GM18861 (cell line): ENCODE results near the gene ZNF785.

Experiments used
- ATAC-seq: cut with Tn5 transposase; IDR thresholded peaks from one replicate; pipeline ENCODE4 v1.9.1; 2021; ENCODE audit not compliant: unreplicated experiment

Gene ZNF785

DNA sequence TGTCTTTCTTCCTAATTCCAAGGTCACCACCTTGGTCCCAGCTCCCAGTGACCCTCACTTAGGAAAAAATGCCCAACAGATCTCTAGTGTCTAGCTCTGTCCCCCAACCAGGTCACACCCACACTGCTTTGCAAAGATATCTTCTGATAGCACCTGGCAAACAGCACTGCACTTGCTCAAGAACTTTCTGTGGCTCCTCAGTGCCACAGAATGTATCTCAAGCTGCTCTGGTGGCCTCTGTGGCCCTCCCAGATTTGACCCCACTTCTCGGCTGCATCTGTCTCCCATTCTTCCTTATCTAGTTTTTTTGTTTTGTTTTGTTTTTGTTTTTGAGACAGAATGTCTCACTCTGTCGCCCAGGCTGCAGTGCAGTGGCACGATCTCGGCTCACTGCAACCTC lies 19.0 kb downstream of the ZNF785 start:
- ATAC-seq: no peak

- ATAC-seq: no peak
Measured at GRCh38 chr16:30565984-30566383, 19.5 kb downstream of the ZNF785 start.

- no peak for ATAC-seq
Measured at GRCh38 chr16:30565526-30565925, 20.0 kb downstream of the ZNF785 start.

GRCh38 chr16:30562021-30562420 lies 23.5 kb downstream of the ZNF785 start:
- no peak for ATAC-seq

- no peak for ATAC-seq
Measured at GRCh38 chr16:30561089-30561816, 24.2 kb downstream of the ZNF785 start.

DNA sequence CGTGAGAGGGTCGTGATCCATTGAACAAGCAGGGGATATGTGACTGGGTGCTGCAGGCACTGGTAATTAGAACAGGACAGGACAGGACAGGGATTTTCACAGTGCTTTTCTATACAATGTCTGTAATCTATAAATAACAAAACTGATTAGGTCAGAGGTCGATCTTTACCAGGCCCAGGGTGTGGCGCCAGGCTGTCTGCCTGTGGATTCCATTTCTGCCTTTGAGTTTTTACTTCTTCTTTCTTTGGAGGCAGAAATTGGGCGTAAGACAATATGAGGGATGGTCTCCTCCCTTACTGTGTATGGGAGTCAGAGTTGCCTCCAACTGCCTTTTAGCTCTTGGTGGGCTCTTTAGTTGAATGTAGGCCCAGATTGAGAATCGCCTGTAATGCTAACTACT lies 25.8 kb downstream of the ZNF785 start:
- no peak for ATAC-seq

GRCh38 chr16:30558789-30559377 lies 26.6 kb downstream of the ZNF785 start:
- no peak for ATAC-seq

- peak; percentile 78 for ATAC-seq
Measured at GRCh38 chr16:30557957-30558788, 27.3 kb downstream of the ZNF785 start, which contains the start of gene ZNF764. ZNF764 (minus strand) TSS chr16:30558374; CDS start chr16:30558182, 192 bp downstream.

DNA sequence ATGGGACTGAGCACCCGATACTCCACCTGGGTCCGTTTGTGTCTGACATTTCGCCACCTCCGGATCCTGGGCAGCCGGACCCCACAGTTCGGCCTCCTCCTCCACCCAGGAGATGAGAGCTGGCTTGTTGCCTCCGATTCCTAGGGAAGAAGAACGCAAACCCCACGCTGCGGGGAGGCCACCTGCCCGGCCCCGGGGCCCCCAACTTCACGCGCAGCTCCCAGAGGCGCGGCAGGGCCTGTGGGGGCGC lies 27.9 kb downstream of the ZNF785 start:
- peak; percentile 3 for ATAC-seq

GRCh38 chr16:30556125-30556473 lies 29.4 kb downstream of the ZNF785 start:
- ATAC-seq: no peak

- no peak for ATAC-seq
Measured at GRCh38 chr16:30555315-30556124, 30.0 kb downstream of the ZNF785 start.

- ATAC-seq: no peak
Measured at GRCh38 chr16:30554557-30555314, 30.8 kb downstream of the ZNF785 start.

GRCh38 chr16:30553393-30553899 lies 32.1 kb downstream of the ZNF785 start:
- ATAC-seq: no peak

DNA sequence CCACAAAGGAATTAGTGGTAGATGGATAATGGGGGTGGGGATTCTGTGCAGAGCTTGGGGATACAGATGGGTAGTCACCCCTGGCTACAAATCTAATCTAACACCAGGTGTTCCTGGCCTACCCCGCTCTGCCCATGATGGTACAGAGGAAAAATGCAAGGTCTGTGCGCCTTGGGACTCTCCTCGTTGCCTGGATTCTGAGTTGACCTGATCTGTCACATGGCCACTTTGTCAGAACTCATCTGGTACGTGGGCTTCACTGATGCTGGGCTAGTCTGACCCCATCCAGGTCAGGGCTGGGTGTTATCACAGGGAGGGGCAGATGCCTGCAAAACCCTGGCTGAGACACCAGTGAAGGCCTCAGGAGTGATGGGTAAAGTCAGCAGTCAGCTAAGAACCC lies 32.5 kb downstream of the ZNF785 start:
- no peak for ATAC-seq

GRCh38 chr16:30551781-30552180 lies 33.7 kb downstream of the ZNF785 start:
- ATAC-seq: no peak

DNA sequence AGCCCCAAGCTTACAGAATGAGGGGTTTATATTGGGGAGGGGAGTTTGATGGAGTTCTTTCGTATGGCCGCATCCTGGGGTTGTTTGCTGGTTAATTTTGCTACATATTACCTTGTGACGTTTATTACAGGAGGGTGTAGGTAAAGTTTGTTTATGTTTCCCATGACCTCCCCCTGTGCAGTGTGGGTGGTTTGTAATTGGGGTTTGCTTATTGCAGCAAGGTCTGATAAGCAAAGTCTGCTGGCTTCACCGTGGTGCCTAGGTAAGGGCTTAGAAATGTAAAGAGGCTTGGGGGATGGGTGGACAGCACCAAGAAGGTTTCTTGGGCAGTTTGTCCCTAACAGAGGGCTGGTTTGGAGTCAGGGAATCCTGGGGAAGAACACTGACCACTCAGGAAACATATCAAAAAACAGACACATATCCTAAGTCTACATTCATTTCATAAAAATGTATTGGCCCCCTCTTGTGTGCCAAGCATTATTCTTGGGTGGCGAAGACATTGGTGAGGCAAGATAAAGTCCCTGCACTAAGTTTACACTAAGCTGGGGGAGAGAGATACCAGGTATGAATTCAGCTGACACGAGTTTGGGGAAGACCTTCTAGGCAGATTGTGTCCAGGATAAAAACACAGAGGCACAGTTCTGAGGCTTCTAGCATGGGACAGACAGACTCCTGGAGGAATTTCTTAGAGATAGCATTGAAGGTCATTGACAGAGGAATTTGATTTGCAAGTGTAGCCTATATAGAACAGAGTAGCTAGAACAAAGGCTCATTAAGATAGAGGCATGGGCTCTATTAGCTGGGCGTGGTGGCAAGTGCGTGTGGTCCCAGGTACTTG lies 36.9 kb downstream of the ZNF785 start:
- ATAC-seq: no peak

DNA sequence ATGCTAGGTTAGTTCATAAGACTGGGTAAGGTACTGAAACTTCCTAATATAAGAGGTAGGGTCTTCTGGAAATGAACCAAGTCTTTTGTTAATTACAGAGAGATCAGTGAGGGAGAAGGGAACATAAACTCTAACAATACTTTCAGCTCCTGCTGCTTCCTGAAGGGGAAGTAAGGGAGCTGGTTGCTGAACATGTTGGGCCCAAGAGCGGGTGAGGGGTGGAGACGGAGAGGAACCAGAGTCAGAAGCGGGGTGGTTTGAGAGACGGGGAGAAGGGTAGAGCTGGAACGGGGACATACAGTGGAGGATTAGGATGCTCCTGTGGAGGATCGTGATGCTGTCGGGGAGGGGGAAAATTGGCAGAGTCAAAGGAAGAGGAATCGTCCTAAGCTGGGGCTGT lies 39.4 kb downstream of the ZNF785 start:
- ATAC-seq: no peak

- ATAC-seq: no peak
Measured at GRCh38 chr16:30543067-30543466, 42.4 kb downstream of the ZNF785 start.

GRCh38 chr16:30541502-30542329 lies 43.8 kb downstream of the ZNF785 start:
- ATAC-seq: no peak
